ENCODE data around the gene FBXL19. TPM values are rescaled to one million over a fixed set of nuclear protein-coding genes. Genes with fewer than 3 reads are reported as not detected.

The FBXL19 gene
- total RNA-seq, 1 donor from 2014 or later, result 35.9 TPM

GRCh38 chr16:30980959-30981358 lies 57.6 kb downstream of the FBXL19 start:
- H3K9me3 Mint-ChIP-seq, result no peaks in the 10 kb centered on the region
- peaks cover 4% of the 10 kb centered on the region for H3K4me1 Mint-ChIP-seq
- H3K4me3 Mint-ChIP-seq, result no peak overlapping the region
- H3K36me3 Mint-ChIP-seq (ENCODE audit: low read depth), result peaks cover 37% of the 10 kb centered on the region
- H3K27ac Mint-ChIP-seq, result no peak overlapping the region
- no peaks in the 10 kb centered on the region for H3K27me3 Mint-ChIP-seq
- DNase-seq, result no peak
- intact Hi-C loops (cut with micrococcal nuclease), result no loop called here

GRCh38 chr16:30982548-30983288 lies 59.3 kb downstream of the FBXL19 start:
- peaks cover 27% of the 10 kb centered on the region for H3K36me3 Mint-ChIP-seq (ENCODE audit: low read depth)
- intact Hi-C loops (cut with micrococcal nuclease), result no loop called here

GRCh38 chr16:30983289-30983889 lies 60.0 kb downstream of the FBXL19 start:
- Mint-ChIP-seq H3K9me3 (no peaks in the 10 kb centered on the region), H3K36me3 (ENCODE audit: low read depth) (peaks cover 27% of the 10 kb centered on the region), H3K27me3 (no peaks in the 10 kb centered on the region), H3K4me1 (peaks cover 8% of the 10 kb centered on the region), H3K4me3 (no peak overlapping the region), H3K27ac (no peak overlapping the region)
- intact Hi-C loops (cut with micrococcal nuclease), result no loop called here
- DNase-seq, result no peak

More at GRCh38 chr16:30982548-30983288, 59.3 kb downstream of the FBXL19 start:
- Mint-ChIP-seq H3K4me1 (peaks cover 8% of the 10 kb centered on the region), H3K27ac (no peak overlapping the region), H3K9me3 (no peaks in the 10 kb centered on the region), H3K4me3 (no peak overlapping the region), H3K27me3 (no peaks in the 10 kb centered on the region)
- no peak for DNase-seq

- Mint-ChIP-seq H3K36me3 (ENCODE audit: low read depth) (peaks cover 20% of the 10 kb centered on the region), H3K9me3 (no peaks in the 10 kb centered on the region), H3K27me3 (no peaks in the 10 kb centered on the region), H3K4me1 (peaks cover 8% of the 10 kb centered on the region), H3K4me3 (no peak overlapping the region), H3K27ac (no peak overlapping the region)
- intact Hi-C loops (cut with micrococcal nuclease), result loop anchor here (2.0 kb wide), 1 partner anchor 49 kb away; the partner anchor contains the start of gene STX4
- no peak for DNase-seq
Observed at GRCh38 chr16:30983898-30984610, 60.7 kb downstream of the FBXL19 start.

- H3K27ac Mint-ChIP-seq, result peak within 1 kb of the TSS; percentile 47
- DNase-seq, result peak; percentile 96
- intact Hi-C loops (cut with micrococcal nuclease), result loop anchor here (1.0 to 5.0 kb wide), 3 partner anchors 48 to 457 kb away; partner anchors contain the start of genes STX4 and ZNF843
- H3K36me3 Mint-ChIP-seq (ENCODE audit: low read depth), result peaks cover 20% of the 10 kb centered on the region
- H3K4me3 Mint-ChIP-seq, result peak within 1 kb of the TSS; percentile 52
- H3K9me3 Mint-ChIP-seq, result no peaks in the 10 kb centered on the region
- no peaks in the 10 kb centered on the region for H3K27me3 Mint-ChIP-seq
- peaks cover 8% of the 10 kb centered on the region for H3K4me1 Mint-ChIP-seq
Observed at GRCh38 chr16:30984669-30985400, 61.5 kb downstream of the FBXL19 start, which contains the start of gene HSD3B7. HSD3B7 (plus strand) TSS chr16:30985207; CDS start chr16:30985659, 452 bp downstream.

GRCh38 chr16:30985401-30986128 lies 62.2 kb downstream of the FBXL19 start:
- H3K9me3 Mint-ChIP-seq, result no peaks in the 10 kb centered on the region
- no peaks in the 10 kb centered on the region for H3K27me3 Mint-ChIP-seq
- intact Hi-C loops (cut with micrococcal nuclease), result loop anchor here (1.0 to 5.0 kb wide), 3 partner anchors 47 to 457 kb away; partner anchors contain the start of genes STX4 and ZNF843
- no peak for DNase-seq
- peaks cover 15% of the 10 kb centered on the region for H3K36me3 Mint-ChIP-seq (ENCODE audit: low read depth)
- peak overlapping the region; percentile 47 for H3K27ac Mint-ChIP-seq
- H3K4me3 Mint-ChIP-seq, result peak overlapping the region; percentile 52
- H3K4me1 Mint-ChIP-seq, result peaks cover 8% of the 10 kb centered on the region

GRCh38 chr16:30986129-30986991 lies 63.0 kb downstream of the FBXL19 start:
- intact Hi-C loops (cut with micrococcal nuclease), result loop anchor here (5.0 kb wide), 1 partner anchor 456 kb away; the partner anchor contains the start of gene ZNF843
- Mint-ChIP-seq H3K36me3 (ENCODE audit: low read depth) (peaks cover 9% of the 10 kb centered on the region), H3K27me3 (no peaks in the 10 kb centered on the region), H3K4me1 (peaks cover 8% of the 10 kb centered on the region), H3K9me3 (no peaks in the 10 kb centered on the region), H3K4me3 (no peak overlapping the region), H3K27ac (no peak overlapping the region)
- DNase-seq, result no peak

- intact Hi-C loops (cut with micrococcal nuclease), result loop anchor here (5.0 kb wide), 1 partner anchor 455 kb away; the partner anchor contains the start of gene ZNF843
- Mint-ChIP-seq H3K36me3 (ENCODE audit: low read depth) (peaks cover 5% of the 10 kb centered on the region), H3K27me3 (no peaks in the 10 kb centered on the region), H3K27ac (no peak overlapping the region), H3K9me3 (no peaks in the 10 kb centered on the region), H3K4me1 (peaks cover 8% of the 10 kb centered on the region), H3K4me3 (no peak overlapping the region)
- no peak for DNase-seq
Observed at GRCh38 chr16:30987581-30988190, 64.3 kb downstream of the FBXL19 start.

- H3K27ac Mint-ChIP-seq, result no peak overlapping the region
- H3K9me3 Mint-ChIP-seq, result no peaks in the 10 kb centered on the region
- no peak for DNase-seq
- H3K4me1 Mint-ChIP-seq, result peaks cover 11% of the 10 kb centered on the region
- intact Hi-C loops (cut with micrococcal nuclease), result loop anchor here (5.0 kb wide), 1 partner anchor 453 kb away; the partner anchor contains the start of gene ZNF843
- H3K27me3 Mint-ChIP-seq, result peaks cover 1% of the 10 kb centered on the region
- H3K36me3 Mint-ChIP-seq (ENCODE audit: low read depth), result peaks cover 2% of the 10 kb centered on the region
- H3K4me3 Mint-ChIP-seq, result no peak overlapping the region
Observed at GRCh38 chr16:30989469-30990047, 66.2 kb downstream of the FBXL19 start.

GRCh38 chr16:30990105-30990504 lies 66.7 kb downstream of the FBXL19 start:
- DNase-seq, result no peak
- Mint-ChIP-seq H3K4me1 (peaks cover 13% of the 10 kb centered on the region), H3K27ac (no peak overlapping the region), H3K4me3 (no peak overlapping the region), H3K27me3 (peaks cover 1% of the 10 kb centered on the region), H3K9me3 (no peaks in the 10 kb centered on the region), H3K36me3 (ENCODE audit: low read depth) (peaks cover 2% of the 10 kb centered on the region)
- intact Hi-C loops (cut with micrococcal nuclease), result no loop called here

GRCh38 chr16:30991052-30991451 lies 67.7 kb downstream of the FBXL19 start:
- no peak for DNase-seq
- no peak overlapping the region for H3K27ac Mint-ChIP-seq
- intact Hi-C loops (cut with micrococcal nuclease), result no loop called here
- no peaks in the 10 kb centered on the region for H3K9me3 Mint-ChIP-seq
- peaks cover 1% of the 10 kb centered on the region for H3K27me3 Mint-ChIP-seq
- no peak overlapping the region for H3K4me3 Mint-ChIP-seq
- peaks cover 9% of the 10 kb centered on the region for H3K4me1 Mint-ChIP-seq
- peaks cover 2% of the 10 kb centered on the region for H3K36me3 Mint-ChIP-seq (ENCODE audit: low read depth)

Data from activated CD4-positive, alpha-beta T cell treated with anti-CD3 and anti-CD28 coated beads, Interleukin-2, amount 10 ng/mL, durations not matched to agents 24 days and 14 days (primary cell).